Measurements from ENCODE around the gene MYH16. TPM values are rescaled to one million over a fixed set of nuclear protein-coding genes. Genes with fewer than 3 reads are reported as not detected.

MYH16 gene
- total RNA-seq, 1 donor from 2014 or later, result 0.09 TPM

- H3K27me3 Mint-ChIP-seq (ENCODE audit: low read depth), result no peaks in the 10 kb centered on the region
- H3K27ac Mint-ChIP-seq, result no peak overlapping the region
- no peak for TF ChIP-seq CTCF (IDR thresholded peaks at IDR 0.05; ENCODE audit: unreplicated experiment)
- DNase-seq (ENCODE audit: low spot score in 2 of 2, unreplicated experiment in 2 of 2), result no peak
- H3K9me3 Mint-ChIP-seq, result no peaks in the 10 kb centered on the region
- H3K4me3 Mint-ChIP-seq, result no peak overlapping the region
- H3K4me1 Mint-ChIP-seq, result no peaks in the 10 kb centered on the region
- H3K36me3 Mint-ChIP-seq, result no peaks in the 10 kb centered on the region
Observed at GRCh38 chr7:99296471-99296870, 23.8 kb downstream of the MYH16 start.

- Mint-ChIP-seq H3K27me3 (ENCODE audit: low read depth) (no peaks in the 10 kb centered on the region), H3K36me3 (no peaks in the 10 kb centered on the region), H3K27ac (no peak overlapping the region), H3K4me1 (no peaks in the 10 kb centered on the region), H3K4me3 (no peak overlapping the region), H3K9me3 (no peaks in the 10 kb centered on the region)
- no peak for TF ChIP-seq CTCF (IDR thresholded peaks at IDR 0.05; ENCODE audit: unreplicated experiment)
- no peak for DNase-seq (ENCODE audit: low spot score in 2 of 2, unreplicated experiment in 2 of 2)
Observed at GRCh38 chr7:99301496-99301895, 28.9 kb downstream of the MYH16 start.

- H3K36me3 Mint-ChIP-seq, result peaks cover 4% of the 10 kb centered on the region
- no peak for DNase-seq (ENCODE audit: low spot score in 2 of 2, unreplicated experiment in 2 of 2)
- H3K9me3 Mint-ChIP-seq, result peaks cover 17% of the 10 kb centered on the region
- no peaks in the 10 kb centered on the region for H3K4me1 Mint-ChIP-seq
- H3K27me3 Mint-ChIP-seq (ENCODE audit: low read depth), result no peaks in the 10 kb centered on the region
- no peak overlapping the region for H3K4me3 Mint-ChIP-seq
- H3K27ac Mint-ChIP-seq, result no peak overlapping the region
- no peak for TF ChIP-seq CTCF (IDR thresholded peaks at IDR 0.05; ENCODE audit: unreplicated experiment)
Observed at GRCh38 chr7:99305473-99306260, 33.0 kb downstream of the MYH16 start.

- H3K27ac Mint-ChIP-seq, result no peak overlapping the region
- DNase-seq (ENCODE audit: low spot score in 2 of 2, unreplicated experiment in 2 of 2), result no peak
- H3K36me3 Mint-ChIP-seq, result peaks cover 4% of the 10 kb centered on the region
- no peak for TF ChIP-seq CTCF (IDR thresholded peaks at IDR 0.05; ENCODE audit: unreplicated experiment)
- no peaks in the 10 kb centered on the region for H3K27me3 Mint-ChIP-seq (ENCODE audit: low read depth)
- H3K4me1 Mint-ChIP-seq, result no peaks in the 10 kb centered on the region
- H3K9me3 Mint-ChIP-seq, result peaks cover 18% of the 10 kb centered on the region
- H3K4me3 Mint-ChIP-seq, result no peak overlapping the region
Observed at GRCh38 chr7:99308461-99309074, 35.9 kb downstream of the MYH16 start.

GRCh38 chr7:99309111-99309510, 36.5 kb downstream of the MYH16 start:
- Mint-ChIP-seq H3K27me3 (ENCODE audit: low read depth) (no peaks in the 10 kb centered on the region), H3K4me3 (no peak overlapping the region), H3K27ac (no peak overlapping the region), H3K4me1 (no peaks in the 10 kb centered on the region), H3K9me3 (peaks cover 18% of the 10 kb centered on the region), H3K36me3 (peaks cover 4% of the 10 kb centered on the region)
- TF ChIP-seq CTCF (IDR thresholded peaks at IDR 0.05; ENCODE audit: unreplicated experiment), result no peak
- DNase-seq (ENCODE audit: low spot score in 2 of 2, unreplicated experiment in 2 of 2), result no peak

Measured in mesothelial cell of epicardium (in vitro differentiated cells).